ENCODE data around the gene SETDB2. TPM values are rescaled to one million over a fixed set of nuclear protein-coding genes. Genes with fewer than 3 reads are reported as not detected.

SETDB2 gene
- polyA plus RNA-seq, 3 donors = 4.8 to 6.8 (median 6.4) TPM

- no peaks in the 10 kb centered on the region for H4K20me1 ChIP-seq (ENCODE audit: insufficient read depth, low read length)
- DNase-seq = peak in 1 of 3 donors; percentile 6
- 0% methylated on average over 4 of the region's 7 CpGs for WGBS (ENCODE audit: insufficient coverage)
- H3K4me3 Mint-ChIP-seq = no peak overlapping the region
- H3K4me1 Mint-ChIP-seq = peaks cover 20% of the 10 kb centered on the region
- H3K4me1 ChIP-seq (ENCODE audit: control insufficient read depth in 1 of 2, insufficient read depth in 2 of 2, low read length in 2 of 2) = peaks cover 6 to 17% of the 10 kb centered on the region in 2 donors
- intact Hi-C loops (cut with micrococcal nuclease) = no loop called here
- H3K27ac ChIP-seq (ENCODE audit: low read depth in 1 of 2, low read length in 2 of 2) = peak overlapping the region in 1 of 2 donors; percentile 56
- no peaks in the 10 kb centered on the region for H3K79me2 ChIP-seq (ENCODE audit: insufficient read depth, low read length)
- no peaks in the 10 kb centered on the region for H3K27me3 ChIP-seq (ENCODE audit: control insufficient read depth in 2 of 2, insufficient read depth in 2 of 2, low read length in 2 of 2)
- H3K9ac ChIP-seq (ENCODE audit: insufficient read depth, low read length, poor library complexity, severe bottlenecking) = no peak overlapping the region
- no peaks in the 10 kb centered on the region for H3K9me3 Mint-ChIP-seq
- H3K36me3 ChIP-seq (replicated peaks in 1 of 2; ENCODE audit: control insufficient read depth in 1 of 2, insufficient read depth in 2 of 2, low read length in 2 of 2) = peaks cover 26 to 71% of the 10 kb centered on the region in 2 donors
- H3K27me3 Mint-ChIP-seq (ENCODE audit: low read depth in 3 of 3) = no peaks in the 10 kb centered on the region
- H3K4me3 ChIP-seq (replicated peaks in 1 of 3; ENCODE audit: low read depth in 2 of 3, low read length in 3 of 3) = no peak overlapping the region
- peak overlapping the region in 3 of 7 donors; percentile 20 to 74 (median 67) for H3K27ac Mint-ChIP-seq
- H3K9me3 ChIP-seq (replicated peaks in 1 of 2; ENCODE audit: control insufficient read depth in 1 of 2, insufficient read depth in 1 of 2, low read length in 2 of 2) = no peaks in the 10 kb centered on the region
- H3K4me2 ChIP-seq (replicated peaks; ENCODE audit: extremely low read depth, low read length, poor library complexity, severe bottlenecking) = no peak overlapping the region
- no peak for TF ChIP-seq CTCF (IDR thresholded peaks at IDR 0.05)
- peaks cover 40 to 62% of the 10 kb centered on the region in 2 donors for H3K36me3 Mint-ChIP-seq
- no peak overlapping the region for H2AFZ ChIP-seq (ENCODE audit: insufficient read depth, low read depth, low read length, poor library complexity, severe bottlenecking)
Observed at GRCh38 chr13:49540552-49540951, 96.5 kb downstream of the SETDB2 start.

- Histone ChIP-seq H3K4me3 (replicated peaks in 1 of 3; ENCODE audit: low read depth in 2 of 3, low read length in 3 of 3) (no peak overlapping the region), H4K20me1 (ENCODE audit: insufficient read depth, low read length) (no peaks in the 10 kb centered on the region), H3K9ac (ENCODE audit: insufficient read depth, low read length, poor library complexity, severe bottlenecking) (no peak overlapping the region), H3K27ac (ENCODE audit: low read depth in 1 of 2, low read length in 2 of 2) (no peak overlapping the region), H2AFZ (ENCODE audit: insufficient read depth, low read depth, low read length, poor library complexity, severe bottlenecking) (no peak overlapping the region), H3K79me2 (ENCODE audit: insufficient read depth, low read length) (no peaks in the 10 kb centered on the region), H3K4me1 (ENCODE audit: control insufficient read depth in 1 of 2, insufficient read depth in 2 of 2, low read length in 2 of 2) (peaks cover 0 to 8% of the 10 kb centered on the region in 2 donors), H3K27me3 (ENCODE audit: control insufficient read depth in 2 of 2, insufficient read depth in 2 of 2, low read length in 2 of 2) (no peaks in the 10 kb centered on the region), H3K9me3 (replicated peaks in 1 of 2; ENCODE audit: control insufficient read depth in 1 of 2, insufficient read depth in 1 of 2, low read length in 2 of 2) (no peaks in the 10 kb centered on the region), H3K36me3 (replicated peaks in 1 of 2; ENCODE audit: control insufficient read depth in 1 of 2, insufficient read depth in 2 of 2, low read length in 2 of 2) (peaks cover 41 to 89% of the 10 kb centered on the region in 2 donors), H3K4me2 (replicated peaks; ENCODE audit: extremely low read depth, low read length, poor library complexity, severe bottlenecking) (no peak overlapping the region)
- TF ChIP-seq CTCF (IDR thresholded peaks at IDR 0.05) = no peak
- no peaks in the 10 kb centered on the region for H3K9me3 Mint-ChIP-seq
- H3K27me3 Mint-ChIP-seq (ENCODE audit: low read depth in 3 of 3) = no peaks in the 10 kb centered on the region
- peaks cover 57 to 85% of the 10 kb centered on the region in 2 donors for H3K36me3 Mint-ChIP-seq
- no peak overlapping the region for H3K4me3 Mint-ChIP-seq
- DNase-seq = no peak
- 100% methylated on average over 2 of the region's 3 CpGs for WGBS (ENCODE audit: insufficient coverage)
- intact Hi-C loops (cut with micrococcal nuclease) = no loop called here
- H3K4me1 Mint-ChIP-seq = peaks cover 10% of the 10 kb centered on the region
- no peak overlapping the region for H3K27ac Mint-ChIP-seq
Observed at GRCh38 chr13:49543656-49544055, 99.6 kb downstream of the SETDB2 start.

Other genes with a start within 250 kb of the SETDB2 start
- not detected for gene MLNR, start 223.9 kb upstream of the SETDB2 start, polyA plus RNA-seq
- gene CDADC1, start 196.3 kb upstream of the SETDB2 start, polyA plus RNA-seq = 1 to 10 TPM; 3.5 to 6.4 (median 5.2) TPM
- 1 to 10 TPM; 1.9 to 5.1 (median 2.7) TPM for gene CAB39L, start 210 bp upstream of the SETDB2 start, polyA plus RNA-seq
- gene PHF11, start 51.7 kb downstream of the SETDB2 start, polyA plus RNA-seq = 10 to 100 TPM; 63.4 to 68.8 (median 68.4) TPM
- gene RCBTB1, start 141.3 kb downstream of the SETDB2 start, polyA plus RNA-seq = 10 to 100 TPM in 2 of 3 donors, 1 to 10 TPM in 1; 9.8 to 19.4 (median 13.2) TPM
- 10 to 100 TPM; 12.8 to 19.2 (median 15.2) TPM for gene ARL11, start 184.2 kb downstream of the SETDB2 start, polyA plus RNA-seq
- 10 to 100 TPM; 10.2 to 29.4 (median 27.3) TPM for gene EBPL, start 247.2 kb downstream of the SETDB2 start, polyA plus RNA-seq

All from CD14-positive monocyte (primary cell).